Mucosa of descending colon (tissue), 3 donors: Measurements from ENCODE around the gene FCAR. TPM values are rescaled to one million over a fixed set of nuclear protein-coding genes. Genes with fewer than 3 reads are reported as not detected.
"Not testable (repeated sequence)": the region's sequence is repeated elsewhere in the genome, so short reads cannot be mapped to it uniquely, and the experiment has no call there.

Experiments
- ATAC-seq: fragments of 200-7000 bp; cut with Tn5 transposase; one replicate; pipeline ENCODE4 v1.9.1; 2020; ENCODE audit warnings: mild to moderate bottlenecking, moderate library complexity
- DNase-seq, 3 donors: peaks; one replicate each; pipeline ENCODE4 v3.0.0-alpha.2; 2020
- H3K36me3 ChIP-seq: fragments of 200-600 bp; one replicate; pipeline ENCODE4 v1.8.0; 2021; ENCODE audit warnings: low read depth, mild to moderate bottlenecking
- H3K4me1 ChIP-seq: fragments of 200-600 bp; one replicate; pipeline ENCODE4 v1.8.0; 2021; ENCODE audit warnings: low read depth, mild to moderate bottlenecking
- H3K4me3 ChIP-seq: fragments of 200-600 bp; one replicate; pipeline ENCODE4 v1.8.0; 2021; ENCODE audit warnings: mild to moderate bottlenecking
- H3K9me3 ChIP-seq: fragments of 200-600 bp; one replicate; pipeline ENCODE4 v1.8.0; 2021; ENCODE audit warnings: mild to moderate bottlenecking
- CTCF ChIP-seq: fragments of 200-600 bp; IDR thresholded peaks from one replicate; pipeline ENCODE4 v1.8.0; 2022; ENCODE audit warnings: antibody characterized with exemption, mild to moderate bottlenecking
- intact Hi-C, 2 donors: fragments of 100-400 bp; cut with DNase I in 1 of 2; cut with micrococcal nuclease in 1 of 2; formaldehyde crosslinking; loops; one replicate each; pipeline versions ENCODE4 v1.11.0 to v1.11.1; 2022; cut with DNase I, micrococcal nuclease
- total RNA-seq, 3 donors: library from RNA; stranded (reverse); fragmentation: NEBNext Ultra II Directional in 2 of 3; extraction: Animal tissue kit (Norgen Biotek cat#: 25700) in 2 of 3; gene quantifications; one replicate each; pipeline versions ENCODE4 v1.2.1 to v1.2.4, GENCODE V29; 2021 to 2023
- donor health status: DM: no; HTN: no; CAD: no; lungs with moderate emphysema.
- donor health status: DM: no; HTN: no; CAD: no.
- donor health status: DM: no; HTN: yes; CAD: no.

Gene FCAR
- total RNA-seq, 3 donors from 2014 or later = 0.76 to 1.2 TPM; not detected in 1

- Histone ChIP-seq H3K9me3 (no peaks in the 10 kb centered on the region), H3K4me1 (no peaks in the 10 kb centered on the region), H3K4me3 (no peak overlapping the region), H3K36me3 (no peaks in the 10 kb centered on the region)
- ATAC-seq (no peak), DNase-seq (no peak)
- no peak for TF ChIP-seq CTCF
- intact Hi-C loops = no loop called here
These were observed 47.0 kb downstream of the FCAR start for GRCh38 chr19:54921082-54921481.

DNA sequence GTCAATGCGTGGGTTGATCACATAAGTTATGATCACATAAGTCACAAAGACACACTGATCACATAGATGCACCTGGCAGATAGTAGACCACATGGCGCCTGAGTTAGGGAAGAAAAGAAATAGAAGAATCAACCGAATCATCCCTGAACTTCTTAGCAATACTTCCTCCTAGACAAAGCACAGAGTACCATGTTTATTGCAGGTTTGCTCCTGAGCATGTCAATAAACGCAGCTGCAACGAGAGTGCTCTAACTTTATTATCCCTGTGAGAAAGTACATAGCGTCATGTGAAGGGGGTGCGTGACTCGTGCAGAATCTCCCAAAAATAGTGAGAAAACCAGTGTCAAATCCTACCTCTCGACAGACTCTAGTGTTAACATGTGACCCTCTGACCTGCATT, 49.2 kb downstream of the FCAR start:
- H3K4me1 ChIP-seq = no peaks in the 10 kb centered on the region
- H3K36me3 ChIP-seq = no peaks in the 10 kb centered on the region
- intact Hi-C loops = no loop called here
- no peak overlapping the region for H3K4me3 ChIP-seq
- peaks cover 10% of the 10 kb centered on the region for H3K9me3 ChIP-seq
- peak; percentile 18 for ATAC-seq
- no peak for DNase-seq
- no peak for TF ChIP-seq CTCF

- Histone ChIP-seq H3K4me1 (no peaks in the 10 kb centered on the region), H3K9me3 (peaks cover 21% of the 10 kb centered on the region), H3K4me3 (no peak overlapping the region), H3K36me3 (no peaks in the 10 kb centered on the region)
- no peak for ATAC-seq
- TF ChIP-seq CTCF = no peak
- DNase-seq = no peak
- intact Hi-C loops = no loop called here
These were observed 54.3 kb downstream of the FCAR start for GRCh38 chr19:54928299-54928698.

GRCh38 chr19:54937926-54938325, 63.9 kb downstream of the FCAR start:
- no peaks in the 10 kb centered on the region for H3K9me3 ChIP-seq
- no peak for DNase-seq
- H3K4me3 ChIP-seq = no peak overlapping the region
- TF ChIP-seq CTCF = no peak
- ATAC-seq = no peak
- H3K4me1 ChIP-seq = no peaks in the 10 kb centered on the region
- intact Hi-C loops = no loop called here
- H3K36me3 ChIP-seq = no peaks in the 10 kb centered on the region

DNA sequence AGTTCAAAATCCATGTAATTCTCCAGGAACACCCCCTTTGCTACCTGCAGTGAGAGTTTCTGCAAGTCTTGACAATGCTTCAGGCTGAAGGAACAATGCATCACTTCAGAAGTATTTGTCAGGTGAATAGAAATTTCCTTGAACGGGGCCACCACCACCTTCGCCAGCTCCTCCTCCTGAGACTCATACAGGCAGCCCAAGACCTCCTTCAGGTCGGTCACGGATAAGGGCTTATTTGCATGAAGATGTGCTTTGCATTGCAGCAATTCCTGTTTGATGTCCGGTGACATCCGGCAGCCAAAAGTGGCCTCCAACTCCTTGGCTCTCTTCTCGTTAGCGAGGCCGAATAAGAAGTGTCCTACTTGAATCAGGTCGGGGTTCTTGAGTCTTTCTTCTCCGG, 64.9 kb downstream of the FCAR start:
- TF ChIP-seq CTCF = no peak
- DNase-seq = no peak
- Histone ChIP-seq H3K4me1 (no peaks in the 10 kb centered on the region), H3K9me3 (no peaks in the 10 kb centered on the region), H3K36me3 (no peaks in the 10 kb centered on the region), H3K4me3 (no peak overlapping the region)
- intact Hi-C loops = no loop called here
- ATAC-seq = no peak

DNA sequence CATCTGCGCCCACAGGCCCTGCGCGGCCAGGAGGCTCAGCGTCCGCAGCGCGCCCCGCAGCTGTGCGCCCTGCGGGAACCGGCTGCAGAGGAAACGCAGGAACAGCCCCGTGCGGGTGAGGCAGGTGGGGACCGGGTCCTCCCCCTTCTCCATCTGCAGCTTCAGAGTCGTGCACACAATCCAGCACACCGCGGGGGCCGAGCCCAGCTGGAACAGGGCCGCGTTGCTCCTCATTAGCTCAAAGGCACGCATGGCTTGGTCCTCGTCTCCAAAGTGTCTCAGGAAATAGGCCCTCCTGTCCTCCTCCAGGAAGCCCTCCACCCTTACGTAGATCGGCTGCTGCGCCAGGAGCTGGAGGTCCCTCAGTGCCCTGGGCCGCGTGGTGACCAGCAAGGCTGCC, 65.5 kb downstream of the FCAR start:
- intact Hi-C loops, H3K36me3 ChIP-seq, H3K9me3 ChIP-seq, H3K4me1 ChIP-seq, ATAC-seq, H3K4me3 ChIP-seq, DNase-seq: not testable (repeated sequence)

Other genes starting within 250 kb of the FCAR start
- gene LILRB1, start 243.8 kb upstream of the FCAR start, total RNA-seq = 10 to 100 TPM in 1 of 3 donors, 1 to 10 TPM in 2; 2.6 to 10.7 (median 4.9) TPM
- gene LILRB4, start 211.2 kb upstream of the FCAR start, total RNA-seq = 1 to 10 TPM; 3.0 to 8.7 (median 6.4) TPM
- not detected for gene KIR3DL3, start 149.8 kb upstream of the FCAR start, total RNA-seq
- not detected for gene KIR2DL3, start 135.7 kb upstream of the FCAR start, total RNA-seq
- not detected for gene KIR2DL1, start 104.4 kb upstream of the FCAR start, total RNA-seq
- gene KIR2DL4, start 70.6 kb upstream of the FCAR start, total RNA-seq = 1 to 10 TPM in 2 of 3 donors, under 1 TPM in 1; 0.51 to 1.7 (median 1.5) TPM
- gene KIR3DL1, start 57.8 kb upstream of the FCAR start, total RNA-seq = not detected
- gene KIR2DS4, start 41.6 kb upstream of the FCAR start, total RNA-seq = not detected
- under 1 TPM in 2 of 3 donors, not detected in 1; 0.22 to 0.26 TPM for gene KIR3DL2, start 23.8 kb upstream of the FCAR start, total RNA-seq
- under 1 TPM; 0.39 to 0.98 (median 0.73) TPM for gene NCR1, start 31.9 kb downstream of the FCAR start, total RNA-seq
- gene NLRP7, start 73.3 kb downstream of the FCAR start, total RNA-seq = under 1 TPM in 1 of 3 donors, not detected in 2; 0.12 TPM
- 10 to 100 TPM in 1 of 3 donors, 1 to 10 TPM in 2; 2.1 to 10.7 (median 6.3) TPM for gene NLRP2, start 92.1 kb downstream of the FCAR start, total RNA-seq
- gene GP6, start 164.0 kb downstream of the FCAR start, total RNA-seq = 1 to 10 TPM in 1 of 3 donors, under 1 TPM in 2; 0.22 to 1.4 (median 0.32) TPM
- gene RDH13, start 188.9 kb downstream of the FCAR start, total RNA-seq = 10 to 100 TPM; 46.1 to 59.5 (median 55.0) TPM
- 10 to 100 TPM; 20.7 to 79.6 (median 36.0) TPM for gene EPS8L1, start 201.6 kb downstream of the FCAR start, total RNA-seq
- gene PPP1R12C, start 243.4 kb downstream of the FCAR start, total RNA-seq = 100 to 1,000 TPM in 2 of 3 donors, 10 to 100 TPM in 1; 99.8 to 236 (median 112) TPM